PC-3 (cell line): ENCODE data around the gene DIAPH3. TPM values are rescaled to one million over a fixed set of nuclear protein-coding genes. Genes with fewer than 3 reads are reported as not detected.

ENCODE experiments used
- ATAC-seq: fragments of 200-7000 bp; cut with Tn5 transposase; 2 replicates; pipeline ENCODE4 v1.9.1; 2020; ENCODE audit warnings: mild to moderate bottlenecking, moderate library complexity
- BruUV-seq: library from RNA; stranded (reverse); fragments of 400-500 nt; replicated peaks from 2 replicates; lab custom pipeline; 2021; lab: Mats Ljungman, UMichigan
- CTCF ChIA-PET: fragments of 300-600 bp; sonication (Branson Sonifier 250); formaldehyde crosslinking; loops from one replicate; lab custom pipeline; 2022; ENCODE audit warnings: antibody characterized with exemption; lab: Charles Lee
- POLR2A ChIA-PET: fragments of 300-600 bp; sonication (Branson Sonifier 250); formaldehyde crosslinking; loops from one replicate; lab custom pipeline; 2022; ENCODE audit warnings: antibody characterized with exemption; ENCODE audit not compliant: unreplicated experiment; lab: Charles Lee
- DNase-seq: peaks from one replicate; pipeline ENCODE4 v3.0.0-alpha.2; 2015
- H2AFZ ChIP-seq: fragments of 300-600 bp; sonication (generic); 2 replicates; pipeline ENCODE4 v1.6.0; 2016; ENCODE audit warnings: antibody characterized with exemption, low read length
- H3F3A ChIP-seq: fragments of 300-600 bp; sonication (generic); one replicate; pipeline ENCODE4 v1.6.0; 2017; ENCODE audit warnings: antibody characterized with exemption, low read length, control low read depth, mild to moderate bottlenecking; ENCODE audit not compliant: unreplicated experiment
- H3K27ac ChIP-seq: fragments of 300-600 bp; sonication (generic); 2 replicates; pipeline ENCODE4 v1.5.1; 2016; ENCODE audit warnings: mild to moderate bottlenecking, low read length
- H3K27me3 ChIP-seq: fragments of 300-600 bp; sonication (generic); 2 replicates; pipeline ENCODE4 v1.6.1; 2016; ENCODE audit warnings: low read length, mixed read lengths
- H3K36me3 ChIP-seq: fragments of 300-600 bp; sonication (generic); 2 replicates; pipeline ENCODE4 v1.6.1; 2016; ENCODE audit warnings: low read depth, mixed run types, low read length, mixed read lengths
- H3K4me1 ChIP-seq: fragments of 300-600 bp; sonication (generic); 2 replicates; pipeline ENCODE4 v1.5.1; 2016; ENCODE audit warnings: low read length; ENCODE audit not compliant: insufficient read depth
- H3K4me2 ChIP-seq: fragments of 300-600 bp; sonication (generic); 2 replicates; pipeline ENCODE4 v1.6.0; 2016; ENCODE audit warnings: low read length
- H3K4me3 ChIP-seq: fragments of 300-600 bp; sonication (generic); 2 replicates; pipeline ENCODE4 v1.5.1; 2016; ENCODE audit warnings: mild to moderate bottlenecking, low read length, mixed read lengths
- H3K79me2 ChIP-seq: fragments of 300-600 bp; sonication (generic); 2 replicates; pipeline ENCODE4 v1.6.1; 2017; ENCODE audit warnings: low read length, mixed read lengths
- H3K9ac ChIP-seq: fragments of 300-600 bp; sonication (generic); 2 replicates; pipeline ENCODE4 v1.6.0; 2016; ENCODE audit warnings: mild to moderate bottlenecking, low read length
- H3K9me2 ChIP-seq: fragments of 300-600 bp; sonication (generic); replicated peaks from 2 replicates; pipeline ENCODE4 v1.6.1; 2016; ENCODE audit warnings: mixed run types, low read length, mixed read lengths
- H3K9me3 ChIP-seq: fragments of 300-600 bp; sonication (generic); 2 replicates; pipeline ENCODE4 v1.6.1; 2016; ENCODE audit warnings: low read length, mixed read lengths
- H4K20me1 ChIP-seq: fragments of 300-600 bp; sonication (generic); 2 replicates; pipeline ENCODE4 v1.6.1; 2016; ENCODE audit warnings: low read length, mixed read lengths
- CTCF ChIP-seq: fragments of 300-600 bp; sonication (generic); conservative IDR thresholded peaks from 2 replicates; pipeline ENCODE4 v1.5.1; 2017; ENCODE audit warnings: antibody characterized with exemption, low read depth, mild to moderate bottlenecking, low read length
- EZH2 ChIP-seq: fragments of 300-600 bp; sonication (generic); IDR thresholded peaks from one replicate; pipeline ENCODE4 v1.6.1; 2017; ENCODE audit warnings: antibody characterized with exemption, mild to moderate bottlenecking, low read length; ENCODE audit not compliant: unreplicated experiment
- EZH2phosphoT487 ChIP-seq: fragments of 300-600 bp; sonication (generic); IDR thresholded peaks from 2 replicates; pipeline ENCODE4 v1.6.1; 2018; ENCODE audit warnings: mild to moderate bottlenecking, antibody characterized with exemption, low read length, borderline replicate concordance
- intact Hi-C: fragments of 100-400 bp; cut with micrococcal nuclease; formaldehyde crosslinking; loops from 2 replicates; pipeline ENCODE4 v1.9.0; 2023
- total RNA-seq: library from RNA; depleted of rRNA; stranded (reverse); fragments of >200 nt; gene quantifications from 2 replicates; pipeline ENCODE4 v1.2.3, GENCODE V29; 2014

Gene DIAPH3
- total RNA-seq, 1 experiment from 2014 or later, result 7.6 TPM

GRCh38 chr13:59674616-59675015, 489.1 kb downstream of the DIAPH3 start:
- no TSS peak for BruUV-seq

GRCh38 chr13:59673286-59673685, 490.4 kb downstream of the DIAPH3 start:
- Histone ChIP-seq H3F3A (no peaks in the 10 kb centered on the region), H3K9me3 (no peaks in the 10 kb centered on the region), H3K27me3 (no peaks in the 10 kb centered on the region), H3K9ac (no peak overlapping the region), H3K79me2 (no peaks in the 10 kb centered on the region), H3K4me2 (no peak overlapping the region), H3K27ac (no peak overlapping the region), H4K20me1 (no peaks in the 10 kb centered on the region), H3K4me1 (no peaks in the 10 kb centered on the region), H3K4me3 (no peak overlapping the region), H3K36me3 (no peaks in the 10 kb centered on the region; the same call in 1 of the 2 replicates), H2AFZ (no peak overlapping the region), H3K9me2 (no peaks in the 10 kb centered on the region)
- ATAC-seq (no peak), DNase-seq (no peak)
- ChIA-PET CTCF (no interaction called here), POLR2A (no interaction called here)
- BruUV-seq, result no TSS peak
- TF ChIP-seq EZH2phosphoT487 (no peak), EZH2 (no peak), CTCF (no peak)
- intact Hi-C loops, result loop anchor here (10.0 kb wide), 1 partner anchor 138 kb away; no protein-coding TSS in a partner anchor

More at GRCh38 chr13:59674616-59675015, 489.1 kb downstream of the DIAPH3 start:
- Histone ChIP-seq H3K27ac (no peak overlapping the region), H3K9me2 (no peaks in the 10 kb centered on the region), H3K4me2 (no peak overlapping the region), H2AFZ (no peak overlapping the region), H3K4me3 (no peak overlapping the region), H3K79me2 (no peaks in the 10 kb centered on the region), H4K20me1 (no peaks in the 10 kb centered on the region), H3K27me3 (no peaks in the 10 kb centered on the region), H3K9me3 (no peaks in the 10 kb centered on the region), H3K4me1 (no peaks in the 10 kb centered on the region), H3K9ac (no peak overlapping the region), H3K36me3 (no peaks in the 10 kb centered on the region; the same call in 1 of the 2 replicates), H3F3A (no peaks in the 10 kb centered on the region)
- ATAC-seq, result no peak
- CTCF ChIA-PET, result interaction anchor here (0.6 kb wide), 2 partner anchors 77 to 756 kb away, joined by 3 read pairs; no protein-coding TSS in a partner anchor
- TF ChIP-seq EZH2phosphoT487 (no peak), EZH2 (no peak), CTCF (no peak)
- POLR2A ChIA-PET, result no interaction called here
- DNase-seq, result no peak
- intact Hi-C loops, result loop anchor here (5.0 to 10.0 kb wide), 2 partner anchors 140 to 217 kb away; no protein-coding TSS in a partner anchor

- ATAC-seq (no peak), DNase-seq (no peak)
- BruUV-seq, result no TSS peak
- Histone ChIP-seq H3K36me3 (no peaks in the 10 kb centered on the region), H3K9me3 (no peaks in the 10 kb centered on the region), H3K9ac (no peak overlapping the region), H3F3A (no peaks in the 10 kb centered on the region), H3K4me2 (no peak overlapping the region), H3K79me2 (no peaks in the 10 kb centered on the region), H3K9me2 (no peaks in the 10 kb centered on the region), H2AFZ (no peak overlapping the region), H4K20me1 (no peaks in the 10 kb centered on the region), H3K4me1 (no peaks in the 10 kb centered on the region), H3K4me3 (no peak overlapping the region), H3K27me3 (no peaks in the 10 kb centered on the region), H3K27ac (no peak overlapping the region)
- intact Hi-C loops, result loop anchor here (10.0 kb wide), 1 partner anchor 138 kb away; no protein-coding TSS in a partner anchor
- CTCF ChIA-PET, result no interaction called here
- TF ChIP-seq EZH2 (no peak), CTCF (no peak), EZH2phosphoT487 (no peak)
- POLR2A ChIA-PET, result no interaction called here
Measured at GRCh38 chr13:59672445-59672844, 491.3 kb downstream of the DIAPH3 start.
